SK-N-SH (cell line): ENCODE measurements around the gene RASEF.

Experiments used
- NFIC ChIP-seq: IDR thresholded peaks from 2 replicates; pipeline ENCODE4 v1.4.0; 2012; ENCODE audit warnings: borderline replicate concordance
- RCOR1 ChIP-seq: fragments of 150-350 bp; IDR thresholded peaks from 2 replicates; pipeline ENCODE4 v1.6.1; 2017; ENCODE audit warnings: antibody characterized with exemption, low read length
- YY1 ChIP-seq: IDR thresholded peaks from 2 replicates; pipeline ENCODE4 v1.4.0; 2012; ENCODE audit warnings: low read depth, mild to moderate bottlenecking
- TF ChIP-seq, protein P1 (sequence below): IDR thresholded peaks from 2 replicates; pipeline ENCODE4 v1.6.1; 2012; ENCODE audit warnings: mild to moderate bottlenecking, low read depth, low read length, moderate library complexity

DNA sequence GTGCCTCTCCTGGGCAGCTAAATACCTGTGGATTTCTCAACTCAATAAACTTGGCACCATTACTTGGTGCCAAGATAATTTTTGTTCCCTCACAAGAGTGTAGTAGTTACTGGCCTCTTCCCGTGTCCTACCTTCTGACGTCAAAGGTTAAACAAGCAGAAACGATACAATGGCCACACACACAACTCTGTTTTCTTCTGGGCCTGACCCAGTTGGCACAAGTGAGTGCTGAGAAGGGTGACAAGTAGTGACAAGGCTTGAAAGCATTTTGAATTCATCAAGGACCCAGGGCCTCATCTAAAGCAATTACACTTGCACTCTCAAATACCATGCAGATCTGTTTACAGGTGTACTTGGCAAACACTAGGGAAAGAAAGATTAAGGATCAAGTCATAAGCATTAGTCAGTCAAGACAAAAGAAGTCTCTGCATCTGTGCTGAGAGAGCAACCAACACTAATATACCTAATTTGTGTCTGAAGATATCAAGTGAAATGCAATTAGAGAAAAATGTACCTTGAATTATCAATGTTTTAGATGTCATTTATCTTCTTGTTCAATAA is 30.8 kb downstream of the RASEF start:
- TF ChIP-seq NFIC (no peak), YY1 (no peak), RCOR1 (no peak)
- TF ChIP-seq, protein P1, sequence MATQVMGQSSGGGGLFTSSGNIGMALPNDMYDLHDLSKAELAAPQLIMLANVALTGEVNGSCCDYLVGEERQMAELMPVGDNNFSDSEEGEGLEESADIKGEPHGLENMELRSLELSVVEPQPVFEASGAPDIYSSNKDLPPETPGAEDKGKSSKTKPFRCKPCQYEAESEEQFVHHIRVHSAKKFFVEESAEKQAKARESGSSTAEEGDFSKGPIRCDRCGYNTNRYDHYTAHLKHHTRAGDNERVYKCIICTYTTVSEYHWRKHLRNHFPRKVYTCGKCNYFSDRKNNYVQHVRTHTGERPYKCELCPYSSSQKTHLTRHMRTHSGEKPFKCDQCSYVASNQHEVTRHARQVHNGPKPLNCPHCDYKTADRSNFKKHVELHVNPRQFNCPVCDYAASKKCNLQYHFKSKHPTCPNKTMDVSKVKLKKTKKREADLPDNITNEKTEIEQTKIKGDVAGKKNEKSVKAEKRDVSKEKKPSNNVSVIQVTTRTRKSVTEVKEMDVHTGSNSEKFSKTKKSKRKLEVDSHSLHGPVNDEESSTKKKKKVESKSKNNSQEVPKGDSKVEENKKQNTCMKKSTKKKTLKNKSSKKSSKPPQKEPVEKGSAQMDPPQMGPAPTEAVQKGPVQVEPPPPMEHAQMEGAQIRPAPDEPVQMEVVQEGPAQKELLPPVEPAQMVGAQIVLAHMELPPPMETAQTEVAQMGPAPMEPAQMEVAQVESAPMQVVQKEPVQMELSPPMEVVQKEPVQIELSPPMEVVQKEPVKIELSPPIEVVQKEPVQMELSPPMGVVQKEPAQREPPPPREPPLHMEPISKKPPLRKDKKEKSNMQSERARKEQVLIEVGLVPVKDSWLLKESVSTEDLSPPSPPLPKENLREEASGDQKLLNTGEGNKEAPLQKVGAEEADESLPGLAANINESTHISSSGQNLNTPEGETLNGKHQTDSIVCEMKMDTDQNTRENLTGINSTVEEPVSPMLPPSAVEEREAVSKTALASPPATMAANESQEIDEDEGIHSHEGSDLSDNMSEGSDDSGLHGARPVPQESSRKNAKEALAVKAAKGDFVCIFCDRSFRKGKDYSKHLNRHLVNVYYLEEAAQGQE, result no peak
